Tibial artery (tissue), 4 donors: ENCODE measurements around the gene ZNF280B.
A peak's percentile ranks its signal among the peaks of the same experiment; 100 is the strongest.

Source experiments
- DNase-seq, 2 donors: peaks; one replicate each; pipeline ENCODE4 v3.0.0-alpha.2; 2019
- H3K27ac ChIP-seq, 2 donors: fragments of 200-600 bp; sonication (generic) in 1 of 2; 1 replicate in 1 of 2; 2 replicates in 1 of 2; pipeline ENCODE4 v1.5.1; 2018 to 2019; ENCODE audit warnings: mild to moderate bottlenecking in 1 of 2
- H3K27me3 ChIP-seq, 2 donors: fragments of 200-600 bp; sonication (generic) in 1 of 2; one replicate each; pipeline versions ENCODE4 v1.5.1 to v1.6.0; 2016 to 2019
- H3K36me3 ChIP-seq, 3 donors: fragments of 200-600 bp; sonication (generic) in 2 of 3; one replicate each; pipeline ENCODE4 v1.5.1; 2016 to 2019; ENCODE audit warnings: mild to moderate bottlenecking in 2 of 3
- H3K4me1 ChIP-seq, 4 donors: fragments of 200-600 bp; sonication (generic) in 2 of 4; 1 replicate in 3 of 4; 2 replicates in 1 of 4; pipeline ENCODE4 v1.5.1; 2016 to 2019
- H3K4me3 ChIP-seq, 2 donors: fragments of 200-600 bp; sonication (generic) in 1 of 2; 1 replicate in 1 of 2; 2 replicates in 1 of 2; pipeline ENCODE4 v1.5.1; 2018 to 2019; ENCODE audit warnings: mild to moderate bottlenecking in 2 of 2
- H3K9me3 ChIP-seq, 3 donors: fragments of 200-600 bp; sonication (generic) in 1 of 3; one replicate each; pipeline ENCODE4 v1.5.1; 2016 to 2019
- intact Hi-C: fragments of 100-400 bp; cut with DNase I; formaldehyde crosslinking; loops from one replicate; pipeline ENCODE4 v1.15.0; 2023; ENCODE audit warnings: low total_unique reads
- TF ChIP-seq, protein P1 (sequence below), 2 experiments: fragments of 200-600 bp in 1 of 2; fragments of 450-650 bp in 1 of 2; IDR thresholded peaks; one replicate each; pipeline ENCODE4 v1.5.1; 2017 to 2019; ENCODE audit warnings: antibody characterized with exemption in 2 of 2, mild to moderate bottlenecking in 1 of 2, moderate library complexity in 1 of 2

The ZNF280B gene

DNA sequence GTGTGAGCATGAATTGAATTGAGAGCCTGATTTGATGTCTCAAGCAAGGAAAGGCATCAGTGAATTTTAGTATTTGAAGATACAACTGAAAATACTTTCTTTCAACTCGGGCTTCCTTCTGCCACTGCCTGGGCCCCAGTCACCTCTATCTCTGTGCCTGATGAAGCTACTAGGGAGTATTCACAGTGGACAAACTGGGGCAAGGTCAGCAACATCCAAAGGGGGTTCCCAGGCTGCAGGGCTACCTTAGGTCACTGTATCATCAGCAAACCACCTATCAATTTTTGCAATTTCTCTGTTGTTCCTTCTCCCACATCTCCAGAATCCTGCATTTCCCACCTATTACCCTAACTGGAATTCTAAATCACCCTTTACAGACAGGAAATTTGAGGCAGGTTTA, 40.4 kb upstream of the ZNF280B start:
- TF ChIP-seq, protein P1, sequence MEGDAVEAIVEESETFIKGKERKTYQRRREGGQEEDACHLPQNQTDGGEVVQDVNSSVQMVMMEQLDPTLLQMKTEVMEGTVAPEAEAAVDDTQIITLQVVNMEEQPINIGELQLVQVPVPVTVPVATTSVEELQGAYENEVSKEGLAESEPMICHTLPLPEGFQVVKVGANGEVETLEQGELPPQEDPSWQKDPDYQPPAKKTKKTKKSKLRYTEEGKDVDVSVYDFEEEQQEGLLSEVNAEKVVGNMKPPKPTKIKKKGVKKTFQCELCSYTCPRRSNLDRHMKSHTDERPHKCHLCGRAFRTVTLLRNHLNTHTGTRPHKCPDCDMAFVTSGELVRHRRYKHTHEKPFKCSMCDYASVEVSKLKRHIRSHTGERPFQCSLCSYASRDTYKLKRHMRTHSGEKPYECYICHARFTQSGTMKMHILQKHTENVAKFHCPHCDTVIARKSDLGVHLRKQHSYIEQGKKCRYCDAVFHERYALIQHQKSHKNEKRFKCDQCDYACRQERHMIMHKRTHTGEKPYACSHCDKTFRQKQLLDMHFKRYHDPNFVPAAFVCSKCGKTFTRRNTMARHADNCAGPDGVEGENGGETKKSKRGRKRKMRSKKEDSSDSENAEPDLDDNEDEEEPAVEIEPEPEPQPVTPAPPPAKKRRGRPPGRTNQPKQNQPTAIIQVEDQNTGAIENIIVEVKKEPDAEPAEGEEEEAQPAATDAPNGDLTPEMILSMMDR (IDR thresholded peaks at IDR 0.05), result no peak

DNA sequence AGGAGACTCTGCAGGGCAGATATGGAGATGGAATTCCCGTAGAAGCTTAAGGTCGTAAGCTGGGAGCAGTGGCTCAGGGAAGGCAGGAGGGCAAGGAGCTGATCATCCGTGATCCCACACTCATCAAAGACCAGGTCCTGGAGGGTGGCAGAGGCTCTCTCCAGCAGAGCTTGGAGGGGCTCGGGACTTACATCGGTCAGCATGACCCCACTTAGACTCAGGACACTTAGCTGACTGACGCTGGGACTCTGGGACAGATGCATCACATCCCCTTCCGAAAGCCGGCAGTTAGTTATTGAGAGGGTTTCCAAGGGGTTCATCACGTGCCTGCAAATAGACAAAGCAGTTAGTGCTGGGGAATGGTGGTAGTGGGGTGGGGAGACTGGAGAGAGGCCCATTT, 39.8 kb upstream of the ZNF280B start:
- intact Hi-C loops, result no loop called here

More for the DNA sequence above, 40.4 kb upstream of the ZNF280B start:
- peaks cover 0 to 6% of the 10 kb centered on the region in 2 donors for H3K27me3 ChIP-seq
- no peak overlapping the region for H3K4me3 ChIP-seq
- H3K27ac ChIP-seq, result no peak overlapping the region
- H3K4me1 ChIP-seq, result no peaks in the 10 kb centered on the region
- H3K9me3 ChIP-seq, result no peaks in the 10 kb centered on the region
- intact Hi-C loops, result no loop called here
- H3K36me3 ChIP-seq, result no peaks in the 10 kb centered on the region
- DNase-seq, result no peak

DNA sequence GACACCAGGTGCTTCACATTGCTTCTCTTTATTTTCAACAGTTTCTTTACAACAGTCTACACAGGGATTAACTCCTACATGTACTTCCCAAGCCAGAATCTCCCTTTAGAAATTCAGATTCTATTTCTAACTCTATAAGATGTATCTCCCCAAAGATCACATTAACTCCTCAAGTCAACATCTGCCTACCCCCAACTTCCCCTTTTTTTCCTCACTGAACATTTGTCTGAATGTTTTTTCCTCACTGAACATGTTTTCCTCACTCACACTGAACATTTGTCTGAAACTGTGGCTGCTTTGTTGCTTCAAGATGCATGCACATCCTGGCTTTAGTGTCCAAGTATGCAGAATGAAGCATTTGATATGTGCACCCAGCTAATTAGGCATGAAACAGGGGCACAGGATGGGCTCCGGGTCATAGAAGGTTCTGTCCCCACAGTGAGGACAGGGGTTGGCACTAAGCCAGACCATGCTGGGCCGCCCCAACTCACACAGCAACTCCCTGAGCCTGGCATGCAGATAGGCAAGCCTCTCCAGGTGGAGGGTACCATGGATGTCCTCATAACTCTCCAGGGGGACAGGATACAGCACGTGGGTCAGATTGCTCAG, 39.3 kb upstream of the ZNF280B start:
- TF ChIP-seq, protein P1 (IDR thresholded peaks at IDR 0.05), result no peak
- intact Hi-C loops, result no loop called here
- H3K4me3 ChIP-seq, result no peak overlapping the region
- DNase-seq, result no peak
- H3K4me1 ChIP-seq, result no peaks in the 10 kb centered on the region
- no peak overlapping the region for H3K27ac ChIP-seq
- no peaks in the 10 kb centered on the region for H3K36me3 ChIP-seq
- H3K27me3 ChIP-seq, result peaks cover 0 to 6% of the 10 kb centered on the region in 2 donors
- H3K9me3 ChIP-seq, result no peaks in the 10 kb centered on the region

More for the DNA sequence above, 39.8 kb upstream of the ZNF280B start:
- TF ChIP-seq, protein P1 (IDR thresholded peaks at IDR 0.05), result no peak
- Histone ChIP-seq H3K27ac (no peak overlapping the region), H3K9me3 (no peaks in the 10 kb centered on the region), H3K36me3 (no peaks in the 10 kb centered on the region), H3K4me3 (no peak overlapping the region), H3K27me3 (peaks cover 0 to 6% of the 10 kb centered on the region in 2 donors), H3K4me1 (no peaks in the 10 kb centered on the region)
- no peak for DNase-seq

DNA sequence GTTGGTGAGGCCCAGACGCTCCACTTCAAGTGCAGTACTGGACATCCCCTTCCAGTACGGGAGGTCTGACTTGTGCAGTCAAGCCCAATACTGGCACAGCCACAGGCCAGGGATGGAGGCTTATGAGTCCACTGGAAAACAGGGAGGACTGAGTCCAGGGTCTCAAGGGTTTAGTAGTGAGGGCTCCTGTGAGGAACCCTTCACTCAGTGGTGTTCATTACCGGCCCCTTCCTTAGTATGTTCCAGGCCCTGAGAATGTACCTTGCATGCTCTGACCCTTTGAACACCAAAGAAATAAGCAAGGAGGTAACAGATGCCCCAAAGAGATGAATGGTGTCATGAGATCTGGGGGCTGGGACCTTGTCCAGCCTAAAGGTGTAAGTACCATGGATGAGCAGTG, 38.7 kb upstream of the ZNF280B start:
- H3K27me3 ChIP-seq, result peaks cover 0 to 6% of the 10 kb centered on the region in 2 donors
- no peaks in the 10 kb centered on the region for H3K36me3 ChIP-seq
- H3K4me3 ChIP-seq, result no peak overlapping the region
- TF ChIP-seq, protein P1 (IDR thresholded peaks at IDR 0.05), result no peak
- no peak overlapping the region for H3K27ac ChIP-seq
- H3K9me3 ChIP-seq, result no peaks in the 10 kb centered on the region
- no peaks in the 10 kb centered on the region for H3K4me1 ChIP-seq
- DNase-seq, result no peak
- intact Hi-C loops, result no loop called here

DNA sequence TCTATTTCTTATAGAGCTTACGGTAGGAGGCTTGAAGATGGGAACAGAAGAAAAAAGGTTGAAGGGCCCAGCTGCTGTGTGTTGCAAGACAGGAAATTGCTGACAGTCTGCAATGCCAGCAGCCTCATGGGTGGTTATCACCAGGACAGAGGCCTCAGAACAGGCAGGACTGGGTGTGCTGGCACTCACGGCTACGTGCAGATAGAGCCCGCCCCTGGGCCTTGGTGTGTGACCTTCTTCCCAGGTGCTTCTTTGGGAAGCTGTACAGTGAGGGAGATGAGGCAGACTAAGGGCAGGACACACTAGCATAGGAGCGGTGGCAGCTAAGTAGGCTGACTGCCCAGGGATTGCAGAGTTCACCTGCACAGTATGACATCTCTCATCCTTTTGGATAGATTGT, 37.9 kb upstream of the ZNF280B start:
- Histone ChIP-seq H3K4me1 (no peaks in the 10 kb centered on the region), H3K9me3 (no peaks in the 10 kb centered on the region), H3K27ac (no peak overlapping the region), H3K27me3 (peaks cover 0 to 6% of the 10 kb centered on the region in 2 donors), H3K4me3 (no peak overlapping the region), H3K36me3 (no peaks in the 10 kb centered on the region)
- TF ChIP-seq, protein P1 (IDR thresholded peaks at IDR 0.05), result no peak
- peak in 1 of 2 donors; percentile 31 for DNase-seq
- intact Hi-C loops, result no loop called here

DNA sequence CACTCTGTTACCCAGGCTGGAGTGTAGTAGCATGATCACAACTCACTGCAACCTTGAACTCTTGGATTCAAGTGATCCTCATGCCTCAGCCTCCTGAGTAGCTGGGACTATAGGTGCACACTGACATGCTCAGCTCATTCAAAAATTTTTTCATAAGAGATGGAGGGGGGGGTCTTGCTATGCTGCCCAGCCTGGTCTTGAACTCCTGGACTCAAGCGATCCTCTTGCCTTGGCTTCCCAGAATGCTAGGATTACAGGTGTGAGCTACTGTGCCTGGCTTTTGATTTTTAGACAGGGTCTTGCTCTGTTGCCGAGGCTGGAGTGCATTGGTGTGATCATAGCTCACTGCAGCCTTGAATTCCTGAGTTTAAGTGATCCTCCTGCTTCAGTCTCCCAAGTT, 36.5 kb upstream of the ZNF280B start:
- Histone ChIP-seq H3K27me3 (peaks cover 0 to under 1% of the 10 kb centered on the region in 2 donors), H3K36me3 (no peaks in the 10 kb centered on the region), H3K9me3 (no peaks in the 10 kb centered on the region), H3K4me3 (no peak overlapping the region), H3K27ac (no peak overlapping the region), H3K4me1 (no peaks in the 10 kb centered on the region)
- no peak for DNase-seq
- TF ChIP-seq, protein P1 (IDR thresholded peaks at IDR 0.05), result no peak
- intact Hi-C loops, result no loop called here
